HG03066 (cell line): ENCODE measurements around the gene KHSRP.
"Not testable (repeated sequence)": the region's sequence is repeated elsewhere in the genome, so short reads cannot be mapped to it uniquely, and the experiment has no call there.

Experiments
- ATAC-seq: cut with Tn5 transposase; IDR thresholded peaks from one replicate; pipeline ENCODE4 v1.9.1; 2021; ENCODE audit warnings: low read depth; ENCODE audit not compliant: unreplicated experiment

The KHSRP gene

GRCh38 chr19:6418562-6418932 lies 6.1 kb downstream of the KHSRP start:
- no peak for ATAC-seq

DNA sequence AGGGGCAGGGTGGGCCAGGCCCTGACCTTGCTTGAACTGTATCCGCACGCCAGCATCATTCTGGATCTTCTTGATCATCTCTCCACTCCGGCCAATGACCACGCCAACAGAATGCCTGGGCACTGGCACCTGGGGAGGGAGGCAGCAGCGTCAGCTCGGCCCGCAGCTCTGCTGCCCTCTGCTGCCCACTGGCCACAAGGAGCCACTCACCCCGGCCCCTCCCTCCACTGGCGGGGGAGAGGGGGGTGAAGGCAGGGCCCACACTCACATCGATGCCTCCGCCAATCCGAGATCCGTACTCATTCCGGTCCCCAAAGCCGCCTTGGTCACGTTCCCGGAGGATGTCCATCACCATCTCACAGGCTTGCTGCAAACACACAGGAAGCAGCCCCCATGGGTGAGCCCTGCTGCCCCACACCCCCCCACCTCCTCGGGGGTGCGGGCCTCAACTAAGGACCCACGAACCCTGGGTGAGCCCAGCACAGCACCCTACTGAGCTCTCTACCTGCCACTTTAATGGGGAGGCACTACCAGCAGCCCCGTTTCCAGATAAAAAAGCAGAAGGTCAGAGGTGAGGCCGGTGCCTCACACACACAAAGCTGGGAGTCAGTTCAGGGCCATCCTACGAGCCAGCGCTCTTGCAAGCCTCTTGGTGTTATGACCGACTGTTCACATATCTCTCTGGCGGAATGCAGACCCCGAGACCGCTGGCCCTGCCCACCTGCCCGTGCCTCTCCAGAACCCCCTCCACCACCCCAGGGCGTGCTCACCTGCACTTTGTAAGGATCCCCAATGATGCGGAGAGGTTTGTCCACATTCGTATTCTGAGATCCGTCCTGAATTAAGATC lies 6.7 kb downstream of the KHSRP start:
- ATAC-seq: no peak

- no peak for ATAC-seq
Observed at GRCh38 chr19:6416658-6417405, 7.8 kb downstream of the KHSRP start.

- no peak for ATAC-seq
Observed at GRCh38 chr19:6415591-6416190, 8.9 kb downstream of the KHSRP start.

DNA sequence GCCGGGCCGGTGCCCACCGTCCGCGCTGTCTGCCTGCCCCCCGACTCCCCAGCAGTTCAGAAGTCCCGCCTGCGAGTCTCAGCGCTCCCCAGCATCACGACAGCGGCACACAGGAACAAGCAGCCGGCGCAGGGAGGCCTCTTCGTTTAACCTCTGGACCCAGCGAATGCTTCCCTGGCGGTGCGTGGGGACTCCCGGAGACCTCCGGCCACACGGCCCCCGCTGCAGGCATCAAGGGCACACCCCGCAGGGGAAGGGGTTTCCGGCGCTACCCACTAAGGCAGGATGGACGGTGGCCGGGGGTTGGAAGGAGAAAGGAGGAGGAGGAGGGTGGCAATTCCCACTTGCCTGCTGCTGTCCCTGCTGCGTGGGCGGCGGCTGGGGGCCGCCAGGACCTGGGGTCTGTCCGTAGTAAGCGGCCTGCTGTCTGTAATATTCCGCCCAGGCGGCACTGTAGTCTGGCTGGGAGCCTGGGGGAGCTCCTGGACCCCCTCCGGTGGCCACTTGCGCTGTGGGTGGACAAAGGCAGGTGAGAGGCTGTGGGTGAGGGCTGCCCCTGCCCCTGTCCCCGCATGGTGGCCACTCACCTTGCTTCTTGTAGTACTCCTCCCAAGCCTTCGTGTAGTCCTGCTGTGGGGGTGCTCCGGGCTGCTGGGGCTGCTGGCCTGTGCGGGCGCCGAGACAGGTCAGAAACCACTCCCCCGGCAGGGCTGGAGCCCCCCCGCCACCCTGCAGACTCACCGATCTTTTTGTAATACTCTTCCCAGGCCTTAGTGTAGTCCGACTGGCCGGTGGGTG lies 9.6 kb downstream of the KHSRP start:
- ATAC-seq: no peak

- ATAC-seq: no peak
Observed at GRCh38 chr19:6413721-6414643, 10.6 kb downstream of the KHSRP start.

GRCh38 chr19:6413291-6413690 lies 11.3 kb downstream of the KHSRP start:
- no peak for ATAC-seq

DNA sequence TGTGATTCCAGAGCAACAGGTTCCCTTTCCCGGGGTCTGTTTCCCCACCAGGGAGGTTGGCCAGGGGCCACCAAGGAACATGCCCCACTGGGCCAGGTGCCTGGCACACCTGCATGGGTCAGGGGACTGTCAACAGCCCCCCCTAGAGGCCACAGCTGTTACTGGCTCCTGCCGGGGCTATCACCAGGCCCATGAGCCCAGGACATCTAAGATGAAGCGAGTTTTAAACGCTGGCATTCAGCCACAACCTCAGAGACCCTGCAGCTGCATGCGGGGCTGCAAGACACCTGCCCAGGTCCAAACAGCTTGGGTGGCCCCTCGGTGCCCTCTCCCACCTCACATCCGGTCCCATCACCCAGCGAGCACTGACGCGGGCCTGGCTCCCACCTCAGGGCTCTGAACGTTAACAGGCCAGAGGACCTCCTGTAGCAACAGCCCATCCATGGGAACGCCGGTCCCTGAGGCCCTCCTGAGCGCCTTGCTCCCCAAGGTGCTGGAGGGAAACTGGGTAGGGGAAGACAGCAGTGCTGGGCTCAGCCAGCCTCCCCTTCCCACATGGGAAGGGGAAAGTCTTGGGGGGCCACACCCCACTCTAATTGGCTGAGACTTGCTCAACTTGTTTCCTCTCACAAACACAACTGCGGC lies 12.0 kb downstream of the KHSRP start:
- no peak for ATAC-seq

DNA sequence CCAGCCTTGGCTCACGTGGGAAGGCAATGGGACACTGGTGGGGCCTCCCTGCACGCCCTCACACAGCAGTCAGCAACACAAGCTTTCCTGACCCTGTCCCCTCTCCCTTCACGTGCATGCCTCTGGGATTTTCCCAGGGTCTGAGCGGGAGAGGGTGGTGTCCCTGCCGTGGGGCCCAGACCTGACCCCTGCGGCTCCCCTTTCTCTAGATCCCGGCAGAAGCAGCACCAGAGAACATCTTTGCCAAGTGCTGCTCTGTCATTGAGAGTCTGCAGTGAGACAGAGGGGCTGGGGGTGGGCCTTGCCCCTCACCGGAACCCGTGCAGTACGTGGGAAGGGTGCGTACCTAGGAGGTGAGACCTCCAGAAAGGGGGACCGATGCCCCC lies 12.6 kb downstream of the KHSRP start:
- ATAC-seq: no peak

DNA sequence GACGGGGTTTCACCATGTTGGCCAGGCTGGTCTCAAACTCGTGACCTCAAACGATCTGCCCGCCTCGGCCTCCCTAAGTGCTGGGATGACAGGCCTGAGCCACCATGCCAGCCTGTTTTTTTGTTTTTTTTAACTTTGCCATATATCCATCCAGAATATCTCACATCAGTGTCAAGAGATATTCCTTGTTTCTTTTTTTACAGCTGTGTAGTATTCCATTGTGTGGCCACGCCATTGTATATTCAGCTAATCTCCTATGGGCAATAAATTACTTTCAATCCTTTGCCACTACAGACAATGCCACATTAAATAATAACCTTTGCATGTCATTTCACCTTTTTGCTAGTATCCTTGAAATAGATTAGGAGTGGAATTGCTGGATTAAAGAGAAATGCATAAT lies 15.3 kb downstream of the KHSRP start:
- ATAC-seq: no peak

DNA sequence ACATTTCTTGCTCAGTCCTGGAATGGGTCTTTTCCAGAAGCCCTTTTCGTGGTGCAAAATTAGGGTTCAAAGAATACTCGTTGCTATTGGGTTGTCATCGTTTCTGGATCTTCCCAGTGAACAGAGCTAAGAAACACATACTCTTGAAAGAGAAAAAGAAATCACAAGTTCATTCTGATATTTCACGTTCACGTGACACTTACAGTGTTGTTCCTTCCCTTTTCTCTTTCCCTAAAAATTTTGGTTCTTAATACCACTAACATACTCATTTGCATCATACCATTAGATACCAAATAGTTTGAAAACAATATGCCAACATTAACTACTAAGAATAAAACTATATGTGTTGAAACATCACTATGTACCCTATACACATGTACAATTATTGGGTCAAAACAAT lies 18.2 kb downstream of the KHSRP start:
- no peak for ATAC-seq

DNA sequence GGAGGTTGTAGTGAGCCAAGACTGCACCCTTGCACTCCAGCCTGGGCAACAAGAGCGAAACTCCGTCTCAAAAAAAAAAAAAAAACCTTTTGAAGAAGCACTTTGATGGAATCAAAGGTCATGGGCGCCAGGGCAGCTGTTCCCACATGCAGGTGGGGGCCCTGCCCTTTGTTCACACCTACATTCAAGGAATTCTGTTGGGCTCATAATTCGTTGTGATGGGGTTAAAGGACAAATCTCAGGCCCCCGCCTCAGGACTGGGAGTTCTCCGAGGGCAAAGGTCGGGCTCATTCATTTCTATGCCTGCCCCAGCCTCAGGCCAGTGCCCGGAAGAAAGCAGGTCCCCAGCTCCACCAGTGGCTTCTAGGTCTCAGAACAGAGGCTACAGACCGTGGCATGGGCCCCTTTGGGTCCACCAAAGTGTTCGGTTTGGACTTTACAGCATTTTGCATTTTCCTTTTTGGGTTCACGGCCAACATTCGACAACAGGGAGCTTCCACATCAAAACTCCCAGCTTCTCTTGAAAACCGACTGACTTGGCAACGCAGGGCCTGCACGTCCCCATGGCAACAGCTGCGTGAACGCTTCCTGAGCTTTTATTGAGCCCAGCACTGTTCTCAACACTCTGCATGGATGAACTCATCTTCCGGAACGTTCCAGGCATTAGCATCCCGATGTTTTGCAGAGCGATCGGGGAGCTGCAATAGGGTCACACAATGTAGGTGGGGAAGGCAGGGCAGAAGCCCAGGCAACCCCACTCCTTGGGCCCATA lies 21.6 kb downstream of the KHSRP start:
- no peak for ATAC-seq

- no peak for ATAC-seq
Observed at GRCh38 chr19:6402058-6402457, 22.6 kb downstream of the KHSRP start.

- not testable (repeated sequence) for ATAC-seq
Observed at GRCh38 chr19:6400062-6400944, 24.3 kb downstream of the KHSRP start.

DNA sequence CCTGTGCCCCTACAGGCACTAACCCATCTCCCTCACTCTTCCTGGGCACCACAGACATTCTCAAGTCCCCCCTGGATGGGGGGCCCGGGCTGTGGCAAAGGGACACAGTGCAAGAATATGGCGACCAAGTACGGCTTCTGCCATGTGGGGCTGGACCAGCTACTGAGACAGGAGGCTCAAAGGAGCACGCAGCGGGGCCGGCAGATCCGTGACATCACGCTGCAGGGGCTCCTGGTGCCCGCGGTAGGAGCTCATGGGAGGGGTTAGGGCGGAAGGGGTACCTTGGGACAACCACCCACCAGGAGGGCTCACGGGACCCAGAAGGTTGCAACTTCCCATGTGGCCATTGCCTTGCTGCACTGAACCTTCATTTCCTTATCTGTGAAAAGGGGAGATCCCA lies 28.3 kb downstream of the KHSRP start:
- ATAC-seq: no peak

DNA sequence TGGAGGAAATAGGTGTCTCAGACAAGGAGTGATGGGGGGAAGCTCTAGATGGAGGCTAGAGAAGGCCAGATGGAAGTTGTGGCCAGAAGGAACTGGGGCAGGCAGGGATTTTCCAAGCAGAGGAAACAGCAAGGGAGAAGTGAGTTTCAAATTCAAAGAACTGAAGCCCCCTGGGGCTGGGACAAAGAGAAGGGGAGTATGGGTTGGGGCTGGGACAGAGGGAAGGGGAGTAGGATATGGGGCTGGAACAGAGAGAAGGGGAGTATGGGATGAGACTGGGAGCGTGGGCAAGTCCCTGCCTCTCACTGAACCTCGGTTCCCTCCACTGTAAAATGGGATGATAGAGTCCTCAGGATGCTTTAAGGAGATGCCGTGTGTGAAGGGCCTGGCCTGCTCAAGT lies 29.8 kb downstream of the KHSRP start:
- no peak for ATAC-seq

GRCh38 chr19:6393983-6394412 lies 30.6 kb downstream of the KHSRP start:
- ATAC-seq: peak; percentile 22
